Inflammatory macrophage treated with lipopolysaccharide for 1 hour (primary cell): Measurements from ENCODE around the gene COL20A1.

ENCODE experiments used
- DNase-seq, 2 donors: peaks; one replicate each; pipeline ENCODE4 v3.0.0-alpha.2; 2020 to 2022

Gene COL20A1

DNA sequence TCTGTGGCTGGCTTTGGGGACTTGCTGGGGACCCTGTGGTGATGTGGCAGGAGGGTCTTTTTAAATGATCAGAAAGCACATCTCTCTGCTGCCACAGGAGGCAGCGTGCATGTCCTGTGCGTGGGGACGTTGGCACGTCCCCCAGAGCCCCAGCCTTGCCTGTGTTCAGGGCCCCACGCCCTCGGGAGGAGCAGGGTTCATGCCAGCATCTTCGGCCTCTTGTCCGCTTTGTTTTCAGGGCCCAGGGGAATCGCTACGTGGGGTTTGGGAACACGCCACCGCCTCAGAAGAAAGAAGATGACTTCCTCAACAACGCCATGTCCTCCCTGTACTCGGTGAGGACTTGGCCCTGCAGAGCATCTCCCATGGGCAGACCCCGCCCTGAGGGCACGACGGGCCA lies 14.3 kb upstream of the COL20A1 start:
- DNase-seq, result no peak

DNA sequence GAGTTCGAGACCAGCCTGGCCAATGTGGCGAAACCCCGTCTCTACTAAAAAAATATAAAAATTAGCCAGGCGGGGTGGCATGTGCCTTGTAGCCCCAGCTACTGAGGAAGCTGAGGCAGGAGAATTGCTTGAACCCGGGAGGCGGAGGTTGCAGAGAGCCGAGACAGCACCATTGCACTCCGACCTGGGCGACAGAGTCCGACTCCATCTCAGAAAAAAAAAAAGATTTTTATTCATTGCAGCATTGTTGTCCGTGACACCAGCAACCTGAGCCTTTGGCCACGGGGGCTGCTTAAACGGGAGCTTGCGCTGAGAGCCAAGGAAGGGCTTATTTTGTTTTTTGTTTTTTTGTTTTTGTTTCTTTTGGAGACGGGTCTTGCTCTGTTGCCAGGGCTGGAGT lies 13.1 kb upstream of the COL20A1 start:
- no peak for DNase-seq

DNA sequence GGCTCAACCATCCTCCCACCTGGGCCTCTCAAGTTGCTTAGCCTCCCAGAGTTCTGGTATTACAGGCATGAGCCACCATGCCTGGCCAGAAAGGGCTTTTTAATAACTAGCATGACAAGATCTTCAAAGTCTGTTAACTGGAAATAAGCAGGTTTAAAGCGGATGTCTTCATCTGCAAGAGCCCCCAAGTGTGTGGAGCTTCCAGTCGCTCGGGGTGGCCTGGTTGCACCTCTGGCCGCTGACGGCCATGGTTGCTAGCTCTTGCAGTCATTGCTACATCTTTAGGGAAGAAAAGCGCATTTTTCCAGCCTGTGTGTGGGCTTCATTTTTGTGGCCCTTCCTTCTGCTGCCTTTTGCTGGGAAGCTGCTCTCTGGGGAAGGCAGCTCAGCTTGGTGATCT lies 12.6 kb upstream of the COL20A1 start:
- DNase-seq, result no peak

DNA sequence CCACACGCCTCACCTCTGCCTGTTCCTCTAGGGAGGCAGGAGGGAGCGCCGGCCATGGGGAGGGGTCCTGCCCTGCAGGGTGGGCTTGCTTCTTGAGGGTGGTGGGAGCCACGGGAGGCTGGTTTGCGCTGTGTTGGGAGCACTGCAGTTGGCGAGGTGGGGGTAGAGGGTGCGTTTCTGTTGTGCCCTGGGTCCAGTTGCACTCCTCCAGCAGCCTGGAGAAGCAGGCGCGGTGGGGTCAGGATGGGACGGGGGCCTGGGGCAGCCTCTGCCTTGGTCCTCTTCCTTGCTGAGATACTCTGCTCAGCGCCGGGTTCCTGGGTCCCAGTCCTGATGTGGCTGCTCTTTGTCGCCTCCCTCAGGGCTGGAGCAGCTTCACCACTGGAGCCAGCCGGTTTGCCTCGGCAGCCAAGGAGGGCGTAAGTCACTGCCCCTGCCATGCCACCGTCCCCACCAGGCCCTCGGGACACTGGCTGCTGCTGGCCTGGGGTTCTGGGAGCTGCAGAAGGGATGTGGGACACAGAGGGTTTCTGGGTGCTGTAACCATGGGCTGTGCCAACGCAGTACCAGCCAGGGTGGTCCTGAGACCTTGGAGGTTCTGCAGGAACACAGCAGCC lies 11.9 kb upstream of the COL20A1 start:
- DNase-seq, result no peak

DNA sequence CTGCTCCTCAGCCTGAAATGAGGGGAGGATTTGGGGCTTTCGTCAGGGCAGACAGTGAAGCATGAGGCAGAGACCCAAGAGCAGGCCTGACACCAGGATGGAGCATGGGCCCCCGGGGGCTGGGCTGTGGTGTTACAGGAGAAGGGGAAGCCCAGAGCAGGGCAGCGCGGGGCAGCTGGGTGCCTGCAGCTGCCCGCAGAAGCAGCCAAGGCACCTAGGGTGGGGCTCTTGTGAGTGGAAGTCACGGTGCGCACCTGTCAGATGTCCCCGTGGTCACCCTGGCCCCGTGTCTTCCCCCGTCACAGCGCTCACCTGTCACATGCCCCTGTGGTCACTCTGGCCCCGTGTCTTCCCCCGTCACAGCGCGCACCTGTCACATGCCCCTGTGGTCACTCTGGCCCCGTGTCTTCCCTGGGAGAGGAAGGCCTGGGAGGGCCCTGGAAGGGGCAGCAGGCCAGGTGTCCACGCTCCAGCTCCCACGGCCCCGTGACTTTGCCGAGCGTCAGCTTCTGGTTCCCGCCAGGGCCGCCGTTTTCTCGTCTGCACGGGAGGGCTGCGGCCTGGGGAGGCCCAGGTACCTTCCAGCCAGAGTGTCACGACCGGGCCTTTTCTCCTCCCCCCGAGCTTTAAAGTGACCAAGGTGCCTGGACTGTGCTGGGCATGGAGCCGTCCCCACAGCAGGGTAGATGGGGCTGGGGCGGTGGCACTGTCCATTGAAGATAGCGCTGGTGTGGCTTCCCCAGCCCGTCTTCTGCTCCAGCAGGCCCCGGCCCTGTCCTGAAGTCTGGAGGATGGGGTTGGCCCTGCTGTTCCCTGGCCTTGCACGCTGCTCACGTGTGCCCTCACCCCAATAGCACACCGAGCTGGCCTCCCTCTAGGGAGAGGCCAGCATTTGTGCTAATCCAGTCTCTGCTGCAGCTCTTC lies 11.0 kb upstream of the COL20A1 start:
- no peak for DNase-seq

DNA sequence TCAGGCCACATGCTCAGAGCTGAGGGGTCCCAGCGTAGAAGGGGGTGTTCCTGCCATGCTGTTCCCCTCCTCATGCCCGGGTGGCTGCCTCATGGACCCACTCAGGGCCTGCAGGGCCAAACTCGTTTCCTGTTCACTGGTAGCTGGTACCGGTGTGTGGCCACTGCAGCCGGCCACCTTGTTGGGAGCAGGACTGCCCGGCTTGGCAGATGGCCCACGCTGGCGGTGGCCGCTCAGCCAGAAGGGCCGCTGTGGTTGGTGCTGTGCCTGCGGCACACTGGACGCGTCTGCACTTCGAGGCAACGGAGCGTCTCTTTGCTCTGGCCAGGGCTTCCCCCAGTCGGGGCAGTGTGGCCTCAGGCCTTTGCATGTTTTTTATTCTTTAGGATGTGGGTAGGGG lies 10.0 kb upstream of the COL20A1 start:
- DNase-seq, result no peak

DNA sequence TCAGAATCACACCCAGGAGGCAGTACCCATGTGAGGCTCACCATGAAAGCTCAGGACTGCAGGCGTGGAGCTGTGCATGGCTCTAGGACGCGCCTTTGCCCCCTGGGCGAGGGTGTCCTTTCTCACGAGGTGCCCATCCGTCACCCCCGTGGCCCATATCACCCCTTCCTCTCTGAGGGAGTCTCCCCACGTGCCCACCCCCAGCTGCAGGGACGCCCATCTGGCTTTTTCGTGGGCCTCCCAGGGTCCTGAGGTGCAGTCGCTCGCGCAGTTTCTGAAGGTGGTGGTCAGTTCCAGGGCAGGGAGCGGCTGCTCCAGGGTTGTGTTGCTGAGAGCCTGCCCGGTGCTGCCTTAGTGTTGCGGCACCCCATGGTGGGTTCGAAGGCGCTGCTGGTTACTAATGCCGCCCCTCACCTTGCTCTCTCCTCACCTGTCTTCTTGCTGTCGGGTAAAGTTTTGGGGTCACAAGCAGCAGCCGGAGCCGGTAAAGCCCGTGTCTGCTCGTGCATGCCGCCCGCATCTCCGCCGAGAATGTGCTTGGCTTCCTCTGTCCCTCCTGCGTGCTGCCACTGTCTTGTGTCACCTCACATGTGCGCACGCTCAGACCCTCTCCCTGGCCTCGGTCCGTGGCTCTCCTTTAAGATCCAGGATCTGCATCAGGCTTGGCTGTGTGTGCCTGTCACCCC lies 9.4 kb upstream of the COL20A1 start:
- DNase-seq, result no peak

DNA sequence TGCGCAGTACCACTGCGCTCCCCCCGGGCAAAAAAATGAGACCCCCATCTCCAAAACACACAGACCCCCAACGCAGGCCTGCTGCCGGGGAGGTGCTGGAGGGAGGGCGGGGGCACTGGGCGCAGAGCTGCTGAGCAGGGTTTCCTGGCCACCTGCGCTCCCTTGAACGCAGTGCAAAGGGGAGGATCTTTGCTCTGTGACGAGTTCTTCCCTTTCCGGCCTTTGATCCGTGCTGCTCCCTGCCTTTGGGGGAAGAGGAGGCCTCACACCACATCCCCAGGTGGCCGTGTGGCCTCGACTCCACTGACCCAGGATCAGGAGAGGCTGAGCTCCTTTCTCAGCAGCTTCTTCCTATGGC lies 8.9 kb upstream of the COL20A1 start:
- no peak for DNase-seq

DNA sequence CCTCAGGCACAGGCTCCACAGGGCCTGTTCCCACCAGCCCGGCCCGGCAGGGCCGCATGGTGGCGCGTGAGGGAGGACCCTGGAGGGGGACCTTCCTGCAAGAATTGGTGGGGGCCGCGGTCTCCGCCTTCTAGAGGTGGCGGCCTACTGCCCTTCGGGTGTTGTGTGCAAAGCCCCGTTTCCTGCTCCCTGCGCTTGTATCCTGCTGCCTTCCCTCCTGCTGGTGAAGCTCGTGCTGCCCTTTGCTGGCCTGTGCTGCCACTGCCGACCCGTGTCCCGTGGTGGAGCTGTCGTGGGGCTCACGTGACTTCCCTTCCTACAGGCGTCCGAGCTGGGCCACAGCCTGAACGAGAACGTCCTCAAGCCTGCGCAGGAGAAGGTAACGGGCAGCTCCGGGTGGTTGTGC lies 8.4 kb upstream of the COL20A1 start:
- peak in 1 of 2 donors; percentile 1 for DNase-seq

DNA sequence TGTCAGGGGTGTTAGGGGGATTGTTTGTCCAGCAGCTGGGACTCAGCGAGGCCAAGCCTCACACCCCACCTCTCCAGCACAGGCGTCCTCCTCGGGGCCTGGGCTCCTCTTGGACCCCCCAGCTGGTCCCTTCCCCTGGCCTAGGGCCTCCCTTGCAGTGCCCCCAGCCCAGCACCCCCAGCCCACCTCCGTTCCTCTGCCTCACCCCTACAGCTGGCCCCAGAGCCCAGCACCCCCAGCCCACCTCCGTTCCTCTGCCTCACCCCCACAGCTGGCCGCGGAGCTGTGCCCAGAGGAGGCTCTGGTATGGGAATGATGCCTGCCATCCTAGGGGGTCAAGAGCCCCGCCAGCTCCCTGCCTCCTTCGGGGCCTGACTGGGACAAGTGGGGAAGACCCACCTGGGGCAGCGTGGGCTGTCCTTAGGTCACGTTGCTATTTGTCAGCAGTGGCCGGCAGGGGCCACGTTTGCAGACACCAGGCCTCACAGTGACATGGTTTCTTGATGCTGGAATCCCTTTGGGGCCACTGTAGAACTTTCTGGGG lies 7.9 kb upstream of the COL20A1 start:
- no peak for DNase-seq

DNA sequence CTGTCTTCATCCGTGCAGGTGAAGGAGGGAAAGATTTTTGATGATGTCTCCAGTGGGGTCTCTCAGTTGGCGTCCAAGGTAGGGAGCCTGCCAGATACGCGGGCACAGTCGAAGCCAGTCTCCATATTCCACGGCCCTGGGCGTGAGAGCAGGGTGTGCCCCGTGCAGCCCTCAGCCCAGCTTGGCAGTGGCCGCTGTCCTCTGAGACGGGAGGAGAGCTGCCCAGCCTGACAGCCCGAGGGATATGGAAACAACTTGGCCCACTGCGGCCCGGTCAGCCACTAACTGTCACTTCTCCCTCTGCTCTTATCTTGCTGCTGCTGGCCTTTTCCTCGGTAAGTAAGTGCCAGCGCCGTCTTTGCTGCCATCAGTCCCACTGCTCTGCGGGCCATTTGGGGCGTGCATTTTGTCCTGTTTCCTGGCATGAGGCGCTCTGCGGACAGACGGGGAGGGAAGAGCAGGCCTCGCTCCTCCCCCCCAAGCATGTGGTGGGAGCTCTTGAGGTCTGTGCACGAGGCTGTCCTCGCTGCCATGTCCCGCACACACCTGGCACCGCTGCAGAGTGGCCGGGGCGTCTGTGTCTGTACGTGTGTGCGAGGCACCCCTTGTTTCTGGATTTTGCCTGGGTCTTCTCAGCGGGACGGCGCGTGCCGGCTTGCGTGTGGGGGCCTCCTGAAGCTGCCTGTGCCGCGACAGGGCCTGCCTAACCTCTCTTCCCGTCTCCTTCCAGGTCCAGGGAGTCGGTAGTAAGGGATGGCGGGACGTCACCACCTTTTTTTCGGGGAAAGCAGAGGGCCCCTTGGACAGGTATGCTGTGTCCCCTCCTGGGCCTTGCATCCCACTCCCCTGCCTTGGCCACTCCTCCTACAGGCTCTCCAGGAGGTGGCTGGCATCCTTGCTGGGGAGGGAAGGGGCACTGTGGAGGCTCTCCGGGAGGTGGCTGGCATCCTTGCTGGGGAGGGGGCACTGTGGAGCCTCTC lies 7.1 kb upstream of the COL20A1 start:
- DNase-seq, result no peak

DNA sequence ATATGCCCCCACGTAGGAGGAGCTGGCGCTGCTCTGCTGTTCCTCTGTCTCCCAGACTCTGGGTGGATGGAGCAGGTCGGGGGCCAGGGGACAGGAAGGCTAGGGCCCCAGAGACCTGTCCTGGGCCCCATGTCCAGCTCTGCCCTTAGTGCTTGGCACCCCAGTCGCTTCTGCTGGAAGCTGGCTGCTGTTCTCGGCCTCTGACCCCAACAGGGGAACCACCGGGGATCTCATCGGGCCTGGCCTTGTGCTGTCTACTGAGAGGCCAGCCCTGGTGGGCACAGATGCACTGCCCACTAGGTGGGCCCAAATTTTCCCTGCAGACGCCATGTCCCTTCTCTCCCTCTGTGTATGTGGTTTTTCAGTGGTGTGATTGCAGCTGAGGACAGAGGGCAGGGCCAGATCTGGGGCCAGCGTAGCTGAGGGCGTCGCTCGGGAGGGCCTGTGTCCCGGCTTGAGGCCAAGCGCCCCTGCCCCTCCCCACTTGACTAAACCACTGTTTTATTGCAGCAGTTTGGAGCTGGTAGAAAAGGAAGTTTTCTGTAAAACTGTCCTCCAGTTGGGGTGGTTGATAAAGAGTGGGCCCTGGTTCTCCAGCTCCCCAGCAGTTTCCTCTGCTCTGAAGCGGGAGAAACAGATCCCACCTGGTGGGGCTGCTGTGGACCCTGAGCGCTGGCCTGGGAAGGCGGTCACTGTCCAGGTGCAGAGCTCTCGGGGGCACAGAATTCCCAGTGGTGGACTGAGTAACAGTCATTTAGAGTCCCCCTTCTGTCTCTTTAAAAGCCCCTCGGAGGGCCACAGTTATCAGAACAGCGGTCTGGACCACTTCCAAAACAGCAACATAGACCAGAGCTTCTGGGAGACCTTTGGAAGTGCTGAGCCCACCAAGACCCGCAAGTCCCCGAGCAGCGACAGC lies 5.9 kb upstream of the COL20A1 start:
- no peak for DNase-seq

DNA sequence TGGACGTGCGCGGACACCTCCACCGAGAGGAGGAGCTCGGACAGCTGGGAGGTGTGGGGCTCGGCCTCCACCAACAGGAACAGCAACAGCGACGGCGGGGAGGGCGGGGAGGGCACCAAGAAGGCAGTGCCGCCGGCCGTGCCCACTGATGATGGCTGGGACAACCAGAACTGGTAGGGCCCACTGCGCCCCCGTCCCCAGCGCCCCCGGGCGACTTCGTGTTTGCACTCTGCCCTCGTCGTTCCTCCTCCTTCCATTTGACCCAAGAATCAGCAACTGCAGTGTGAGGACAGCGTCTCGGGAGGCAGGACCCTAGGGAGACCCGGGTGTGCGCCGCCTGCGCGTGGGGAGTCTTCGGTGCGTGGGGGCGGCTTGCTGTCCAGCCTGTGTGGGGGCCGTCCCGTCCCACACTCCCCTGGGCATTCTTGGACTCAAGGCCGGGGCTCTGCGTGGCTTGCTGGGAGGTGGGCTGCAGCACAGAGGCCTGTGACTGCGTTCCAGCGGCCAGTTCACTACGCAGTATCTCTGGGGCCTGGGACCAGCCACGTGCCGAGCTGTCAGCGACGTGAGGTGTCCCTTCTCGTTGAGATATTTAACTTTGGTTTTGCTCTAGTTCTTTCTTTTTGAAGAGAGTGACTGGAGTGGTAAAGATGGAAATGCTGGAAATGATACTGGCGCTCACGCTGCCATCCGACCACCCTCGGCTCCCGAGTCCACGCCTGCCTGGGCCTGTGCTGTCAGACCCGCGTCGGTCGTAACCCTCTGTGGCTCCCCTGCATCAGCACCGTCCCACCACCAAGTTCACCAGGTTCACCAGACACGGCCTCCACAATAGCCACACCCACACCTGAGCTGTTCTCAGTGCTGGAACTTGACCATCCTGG lies 5.0 kb upstream of the COL20A1 start:
- DNase-seq, result no peak

DNA sequence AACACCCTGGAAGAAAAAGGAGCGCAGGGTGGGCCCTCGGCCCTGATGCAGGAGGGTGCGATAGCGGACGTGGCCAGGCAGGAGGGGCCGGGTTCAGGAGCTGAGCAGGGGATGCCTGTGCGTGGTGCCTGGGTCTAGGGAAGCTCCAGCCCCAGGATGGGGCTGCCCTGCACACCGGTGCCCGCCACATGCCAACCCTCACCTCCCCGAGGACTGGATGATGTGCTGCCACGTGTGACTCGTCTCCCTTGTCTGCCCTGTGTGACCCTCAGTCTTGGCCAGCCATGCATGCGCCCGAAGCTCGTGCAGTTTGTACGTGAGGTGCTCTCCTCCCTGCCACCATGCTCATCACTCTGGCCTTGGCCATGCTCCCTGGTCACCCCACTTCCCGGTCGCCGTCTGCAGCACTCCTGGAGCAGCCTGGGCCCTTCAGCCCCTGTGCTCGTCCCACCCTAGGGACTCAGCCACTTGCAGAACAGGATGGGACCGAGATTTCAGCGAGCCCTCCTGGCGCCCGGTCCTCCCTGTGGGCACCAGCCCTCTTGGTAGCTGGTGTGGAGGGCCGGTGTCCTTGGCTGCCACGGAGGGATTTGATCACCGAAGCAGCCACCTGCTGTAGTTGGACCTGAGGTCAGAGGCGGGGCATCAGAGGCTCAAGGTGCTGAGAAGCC lies 4.3 kb upstream of the COL20A1 start:
- no peak for DNase-seq

DNA sequence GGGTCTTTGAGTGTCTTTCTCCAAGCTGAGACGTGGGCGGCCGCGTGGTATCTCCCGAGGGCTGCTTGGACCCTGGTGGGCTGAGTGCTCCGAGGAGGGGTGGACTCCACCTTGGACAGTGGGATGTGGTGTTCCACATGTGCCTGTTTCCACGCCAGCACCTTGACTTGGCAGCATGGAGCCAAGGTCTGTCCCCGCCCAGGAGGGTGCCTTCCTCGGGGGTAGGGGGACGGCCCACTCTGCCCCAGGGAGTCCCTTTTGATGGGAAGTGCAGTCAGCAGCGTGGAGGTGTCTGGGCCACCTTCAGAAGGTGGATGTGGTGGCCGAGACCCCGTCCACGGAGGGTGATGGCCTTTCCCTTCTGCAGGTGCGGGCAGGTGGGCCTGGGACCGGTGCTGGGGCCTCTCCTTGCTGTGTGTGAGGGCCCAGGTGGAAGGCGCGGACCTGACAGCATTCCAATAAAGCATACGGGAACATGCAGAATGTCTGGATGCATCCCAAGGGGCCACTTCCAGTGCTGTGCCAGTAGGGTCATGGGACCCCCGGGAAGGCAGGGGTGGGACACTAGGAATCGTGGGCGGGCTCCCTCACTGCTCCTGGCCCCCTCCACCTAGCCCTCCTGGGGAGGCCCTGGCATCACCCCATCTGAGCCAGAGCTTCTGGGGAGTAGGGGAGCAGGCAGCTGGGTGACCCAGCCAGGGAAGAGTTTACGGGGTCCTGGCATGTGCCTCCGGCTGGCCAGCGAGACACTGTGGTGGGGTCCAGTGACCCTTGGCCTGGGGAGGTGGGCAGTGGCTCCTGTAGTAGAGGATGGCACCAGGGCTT lies 3.5 kb upstream of the COL20A1 start:
- DNase-seq, result no peak

DNA sequence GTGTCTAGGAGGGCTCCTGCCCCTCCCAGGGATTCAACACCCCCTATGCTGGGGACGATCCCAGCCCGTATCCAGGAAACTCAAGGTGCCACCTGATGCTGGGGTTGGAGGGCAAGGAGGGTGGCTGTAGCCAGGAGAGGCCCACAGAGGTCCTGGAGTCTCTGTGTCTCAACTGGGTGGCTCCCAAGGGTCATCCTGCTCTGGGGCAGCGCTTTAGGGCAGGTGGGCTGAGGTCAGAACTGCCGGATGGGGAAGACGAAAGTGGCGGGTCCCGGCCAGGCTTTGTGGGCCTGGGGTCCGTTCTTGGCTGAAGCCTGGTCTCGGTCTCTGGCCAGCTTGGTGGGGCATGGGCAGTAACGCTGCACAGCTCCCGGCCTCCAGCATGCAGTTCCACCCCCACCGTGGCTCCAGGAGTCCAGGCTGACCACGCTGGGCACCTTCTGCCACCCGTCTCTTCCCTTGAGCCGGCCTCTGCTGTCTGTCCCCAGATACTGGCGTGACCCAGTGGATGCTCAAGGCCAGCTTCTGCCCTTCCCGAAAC lies 2.8 kb upstream of the COL20A1 start:
- no peak for DNase-seq

DNA sequence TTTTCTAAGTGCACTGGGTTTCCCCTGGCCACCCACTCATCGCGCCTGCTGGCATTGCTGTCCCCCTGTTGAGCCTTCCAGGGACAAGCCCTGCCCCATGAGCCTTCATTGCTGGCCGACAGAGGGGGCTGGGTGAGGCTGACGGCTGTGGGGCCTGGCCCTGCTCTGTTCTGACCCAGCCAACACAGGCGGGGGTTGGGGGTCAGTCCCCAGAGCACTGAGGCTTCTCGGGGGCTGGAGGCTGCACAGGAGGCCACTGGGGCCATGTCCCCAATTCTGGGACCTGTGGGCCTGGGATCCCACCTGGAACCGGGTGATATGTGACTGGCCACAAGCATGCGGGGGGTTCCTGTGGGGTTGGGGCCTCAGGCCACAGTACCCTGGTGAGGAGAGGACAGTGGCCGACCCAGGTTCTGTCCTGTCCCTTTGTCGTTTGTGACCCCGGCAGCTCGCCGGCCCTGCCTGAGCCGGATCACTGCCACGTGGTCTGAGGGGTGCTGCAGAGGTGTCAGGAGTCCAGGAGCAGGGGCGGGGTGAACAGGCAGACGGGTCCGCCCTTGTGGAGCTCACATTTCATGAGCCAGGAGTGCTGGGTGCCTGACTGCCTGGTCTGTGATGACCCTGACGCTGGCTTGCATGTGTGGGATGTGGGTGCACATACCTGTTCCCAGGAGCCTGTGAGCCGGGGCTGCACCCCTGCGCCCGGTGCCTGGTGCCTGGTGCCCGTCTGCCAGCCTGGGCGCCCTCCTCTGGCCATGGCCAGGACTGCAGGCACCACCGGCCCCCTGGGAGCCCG lies 2.1 kb upstream of the COL20A1 start:
- DNase-seq, result peak in 1 of 2 donors; percentile 34

DNA sequence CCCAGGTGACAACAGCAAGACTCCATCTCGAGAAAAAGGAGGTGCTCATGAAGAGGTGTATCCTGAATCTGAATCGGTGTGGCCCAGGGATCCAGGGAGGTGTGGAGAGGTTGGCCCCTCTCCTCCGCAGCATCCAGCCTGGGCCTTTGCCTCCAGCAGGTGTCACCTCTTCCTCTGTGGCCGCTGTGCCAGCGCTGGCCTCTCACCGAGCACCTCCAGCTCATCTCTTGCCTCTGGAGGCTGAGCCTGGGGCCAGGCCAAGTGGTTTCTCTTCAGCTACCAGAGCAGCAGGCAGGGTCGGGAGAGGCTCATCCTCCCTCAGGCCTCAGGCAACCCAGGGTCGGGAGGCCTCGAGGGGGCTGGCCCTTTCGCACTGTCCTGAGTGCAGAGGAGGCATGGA lies 1.2 kb upstream of the COL20A1 start:
- no peak for DNase-seq
